Cardiac fibroblast (primary cell): Measurements from ENCODE around the gene SPATA21.
A peak's percentile ranks its signal among the peaks of the same experiment; 100 is the strongest.

Experiments
- DNase-seq, 2 donors: peaks; one replicate each; pipeline versions ENCODE4 v3.0.0 to v3.0.0-alpha.2; 2010; ENCODE audit warnings: low read depth in 2 of 2
- H3K4me3 ChIP-seq, 2 donors: replicated peaks in 1 of 2; 1 replicate in 1 of 2; 2 replicates in 1 of 2; pipeline ENCODE4 v1.5.1; 2011; ENCODE audit warnings: low read depth in 2 of 2, low read length in 2 of 2, mild to moderate bottlenecking in 2 of 2, moderate library complexity in 1 of 2
- CTCF ChIP-seq: IDR thresholded peaks from one replicate; pipeline ENCODE4 v1.5.1; 2011; ENCODE audit warnings: low read depth, mild to moderate bottlenecking, low read length, inconsistent platforms

Gene SPATA21

GRCh38 chr1:16413191-16413590 lies 24.0 kb downstream of the SPATA21 start:
- TF ChIP-seq CTCF: no peak
- DNase-seq: no peak
- H3K4me3 ChIP-seq: no peak overlapping the region

GRCh38 chr1:16410803-16411202 lies 26.4 kb downstream of the SPATA21 start:
- no peak for DNase-seq
- no peak for TF ChIP-seq CTCF
- H3K4me3 ChIP-seq: no peak overlapping the region

- TF ChIP-seq CTCF: no peak
- no peak overlapping the region for H3K4me3 ChIP-seq
- no peak for DNase-seq
These were observed 27.6 kb downstream of the SPATA21 start for GRCh38 chr1:16409536-16410152.

- DNase-seq: no peak
- no peak for TF ChIP-seq CTCF
- no peak overlapping the region for H3K4me3 ChIP-seq
These were observed 30.4 kb downstream of the SPATA21 start for GRCh38 chr1:16406868-16407267.

- no peak overlapping the region for H3K4me3 ChIP-seq
- no peak for DNase-seq
- no peak for TF ChIP-seq CTCF
These were observed 31.8 kb downstream of the SPATA21 start for GRCh38 chr1:16405441-16405840.

- no peak for TF ChIP-seq CTCF
- DNase-seq: peak in 1 of 2 donors; percentile 38
- H3K4me3 ChIP-seq: no peak overlapping the region
These were observed 34.5 kb downstream of the SPATA21 start for GRCh38 chr1:16402742-16403141.

GRCh38 chr1:16398371-16398953 lies 38.8 kb downstream of the SPATA21 start:
- H3K4me3 ChIP-seq: no peak overlapping the region
- DNase-seq: no peak
- TF ChIP-seq CTCF: no peak
